MM.1S (cell line): ENCODE measurements around the gene APOA5.

Experiments
- DNase-seq: peaks from one replicate; pipeline ENCODE4 v3.0.0-alpha.2; 2015
- H2AFZ ChIP-seq: fragments of 300-600 bp; sonication (generic); 2 replicates; pipeline ENCODE4 v1.6.0; 2016; ENCODE audit warnings: antibody characterized with exemption, low read length
- H3F3A ChIP-seq: fragments of 300-600 bp; sonication (generic); 2 replicates; pipeline ENCODE4 v1.6.1; 2016; ENCODE audit warnings: mild to moderate bottlenecking, antibody characterized with exemption, low read length, moderate library complexity, mixed read lengths; ENCODE audit not compliant: insufficient read depth
- H3K27ac ChIP-seq: fragments of 300-600 bp; sonication (generic); 2 replicates; pipeline ENCODE4 v1.5.1; 2016; ENCODE audit warnings: mild to moderate bottlenecking, low read length
- H3K27me3 ChIP-seq: fragments of 300-600 bp; sonication (generic); replicated peaks from 2 replicates; pipeline ENCODE4 v1.6.0; 2016; ENCODE audit warnings: low read length; ENCODE audit not compliant: insufficient read depth
- H3K36me3 ChIP-seq: fragments of 300-600 bp; sonication (generic); replicated peaks from 2 replicates; pipeline ENCODE4 v1.6.1; 2016; ENCODE audit warnings: mild to moderate bottlenecking, low read length, mixed read lengths; ENCODE audit not compliant: insufficient read depth
- H3K4me1 ChIP-seq: fragments of 300-600 bp; sonication (generic); 2 replicates; pipeline ENCODE4 v1.6.1; 2016; ENCODE audit warnings: low read length, mixed read lengths
- H3K4me2 ChIP-seq: fragments of 300-600 bp; sonication (generic); 2 replicates; pipeline ENCODE4 v1.6.0; 2016; ENCODE audit warnings: low read depth, low read length
- H3K4me3 ChIP-seq: fragments of 300-600 bp; sonication (generic); 2 replicates; pipeline ENCODE4 v1.5.1; 2016; ENCODE audit warnings: low read length, mixed read lengths
- H3K79me2 ChIP-seq: fragments of 300-600 bp; sonication (generic); 2 replicates; pipeline ENCODE4 v1.6.1; 2016; ENCODE audit warnings: mixed run types, low read length, mixed read lengths
- H3K9ac ChIP-seq: fragments of 300-600 bp; sonication (generic); 2 replicates; pipeline ENCODE4 v1.6.1; 2016; ENCODE audit warnings: low read length, mixed read lengths
- H3K9me2 ChIP-seq: fragments of 300-600 bp; sonication (generic); replicated peaks from 2 replicates; pipeline ENCODE4 v1.6.1; 2016; ENCODE audit warnings: mild to moderate bottlenecking, low read length, mixed read lengths; ENCODE audit not compliant: insufficient read depth
- H3K9me3 ChIP-seq: fragments of 300-600 bp; sonication (generic); replicated peaks from 2 replicates; pipeline ENCODE4 v1.6.1; 2016; ENCODE audit warnings: mild to moderate bottlenecking, low read length, mixed read lengths; ENCODE audit not compliant: insufficient read depth
- H4K20me1 ChIP-seq: fragments of 300-600 bp; sonication (generic); 2 replicates; pipeline ENCODE4 v1.6.1; 2016; ENCODE audit warnings: mild to moderate bottlenecking, low read length, moderate library complexity, mixed read lengths; ENCODE audit not compliant: insufficient read depth
- EZH2 ChIP-seq: fragments of 300-600 bp; sonication (generic); optimal IDR thresholded peaks from 2 replicates; pipeline ENCODE3; 2017; ENCODE audit warnings: low read depth, mild to moderate bottlenecking, antibody characterized with exemption, low read length, mixed read lengths
- EZH2phosphoT487 ChIP-seq: fragments of 300-600 bp; sonication (generic); IDR thresholded peaks from 2 replicates; pipeline ENCODE4 v1.6.1; 2018; ENCODE audit warnings: antibody characterized with exemption, low read length
- TF ChIP-seq, protein P1 (sequence below): fragments of 300-600 bp; sonication (generic); IDR thresholded peaks from 2 replicates; pipeline ENCODE4 v1.5.1; 2016; ENCODE audit warnings: antibody characterized with exemption, low read length, mixed read lengths

The APOA5 gene

DNA sequence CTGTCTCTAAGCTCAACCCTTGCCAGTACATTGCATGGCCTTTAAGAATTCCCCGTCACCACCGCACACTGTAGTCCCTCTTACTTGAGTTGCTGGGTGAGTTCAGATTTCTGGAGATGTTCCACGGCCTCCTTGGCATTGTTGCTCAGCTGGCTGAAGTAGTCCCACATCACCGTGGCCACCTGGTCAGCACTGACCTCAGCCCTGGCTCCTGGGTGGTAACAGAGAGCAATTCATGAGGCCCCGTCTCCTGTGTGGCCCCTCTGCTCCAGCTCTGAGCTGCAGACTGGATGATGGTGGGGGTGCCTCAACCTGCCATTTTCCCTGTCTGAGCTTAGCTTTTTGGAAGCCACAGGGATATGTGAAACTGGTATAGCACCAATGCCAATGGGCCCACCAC, 30.9 kb upstream of the APOA5 start:
- H2AFZ ChIP-seq = no peak overlapping the region
- no peaks in the 10 kb centered on the region for H3F3A ChIP-seq
- no peaks in the 10 kb centered on the region for H3K79me2 ChIP-seq
- no peak overlapping the region for H3K4me2 ChIP-seq
- no peak overlapping the region for H3K27ac ChIP-seq
- H4K20me1 ChIP-seq = no peaks in the 10 kb centered on the region
- TF ChIP-seq, protein P1, sequence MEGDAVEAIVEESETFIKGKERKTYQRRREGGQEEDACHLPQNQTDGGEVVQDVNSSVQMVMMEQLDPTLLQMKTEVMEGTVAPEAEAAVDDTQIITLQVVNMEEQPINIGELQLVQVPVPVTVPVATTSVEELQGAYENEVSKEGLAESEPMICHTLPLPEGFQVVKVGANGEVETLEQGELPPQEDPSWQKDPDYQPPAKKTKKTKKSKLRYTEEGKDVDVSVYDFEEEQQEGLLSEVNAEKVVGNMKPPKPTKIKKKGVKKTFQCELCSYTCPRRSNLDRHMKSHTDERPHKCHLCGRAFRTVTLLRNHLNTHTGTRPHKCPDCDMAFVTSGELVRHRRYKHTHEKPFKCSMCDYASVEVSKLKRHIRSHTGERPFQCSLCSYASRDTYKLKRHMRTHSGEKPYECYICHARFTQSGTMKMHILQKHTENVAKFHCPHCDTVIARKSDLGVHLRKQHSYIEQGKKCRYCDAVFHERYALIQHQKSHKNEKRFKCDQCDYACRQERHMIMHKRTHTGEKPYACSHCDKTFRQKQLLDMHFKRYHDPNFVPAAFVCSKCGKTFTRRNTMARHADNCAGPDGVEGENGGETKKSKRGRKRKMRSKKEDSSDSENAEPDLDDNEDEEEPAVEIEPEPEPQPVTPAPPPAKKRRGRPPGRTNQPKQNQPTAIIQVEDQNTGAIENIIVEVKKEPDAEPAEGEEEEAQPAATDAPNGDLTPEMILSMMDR = no peak
- TF ChIP-seq EZH2 (no peak), EZH2phosphoT487 (no peak)
- no peak for DNase-seq
- H3K9me2 ChIP-seq = no peaks in the 10 kb centered on the region
- H3K9ac ChIP-seq = no peak overlapping the region
- no peaks in the 10 kb centered on the region for H3K27me3 ChIP-seq
- no peaks in the 10 kb centered on the region for H3K9me3 ChIP-seq
- no peaks in the 10 kb centered on the region for H3K36me3 ChIP-seq
- no peaks in the 10 kb centered on the region for H3K4me1 ChIP-seq
- H3K4me3 ChIP-seq = no peak overlapping the region

DNA sequence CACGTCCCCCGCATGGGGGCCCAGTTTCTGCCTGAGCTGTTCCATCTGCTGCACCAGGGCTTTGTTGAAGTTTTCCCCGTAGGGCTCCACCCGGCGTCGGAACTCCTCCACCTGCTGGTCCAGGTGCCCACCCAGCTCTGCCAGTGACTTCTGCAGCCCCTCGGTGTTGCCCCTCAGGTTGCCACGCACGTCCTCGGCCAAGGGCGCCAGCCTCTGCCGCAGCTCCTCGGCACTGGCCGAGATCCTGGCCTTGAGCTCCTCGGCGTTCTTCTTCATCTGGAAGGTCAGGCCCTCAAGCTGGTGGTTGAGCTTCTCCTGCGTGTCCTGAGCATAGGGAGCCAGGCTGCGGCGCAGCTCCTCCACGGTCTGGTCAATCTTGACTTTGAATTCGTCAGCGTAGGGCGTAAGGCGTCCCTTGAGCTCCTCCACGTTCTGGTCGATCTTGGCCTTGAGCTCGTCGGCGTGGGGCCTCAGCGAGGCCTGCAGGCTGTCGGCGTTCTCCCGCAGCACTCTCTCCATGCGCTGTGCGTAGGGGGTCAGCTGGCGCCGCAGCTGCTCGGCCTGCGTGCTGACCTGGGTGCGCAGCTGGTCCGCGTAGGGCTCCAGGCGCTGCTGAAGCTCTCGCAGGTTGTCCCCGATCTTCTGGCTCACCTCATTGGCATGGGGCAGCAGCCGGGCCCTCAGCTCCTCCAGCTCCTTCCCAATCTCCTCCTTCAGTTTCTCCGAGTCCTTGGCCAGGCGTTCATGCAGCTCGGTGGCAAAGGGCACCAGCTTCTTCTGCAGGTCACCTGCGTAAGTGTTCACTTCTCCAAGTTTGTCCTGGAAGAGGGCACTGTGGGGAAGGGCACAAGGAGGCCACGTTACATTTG, 29.6 kb upstream of the APOA5 start:
- Histone ChIP-seq H3K9me2 (no peaks in the 10 kb centered on the region), H3K36me3 (no peaks in the 10 kb centered on the region), H3K4me3 (no peak overlapping the region), H3K9ac (no peak overlapping the region), H3K9me3 (no peaks in the 10 kb centered on the region), H3F3A (no peaks in the 10 kb centered on the region), H2AFZ (no peak overlapping the region), H3K79me2 (no peaks in the 10 kb centered on the region), H3K27ac (no peak overlapping the region), H4K20me1 (no peaks in the 10 kb centered on the region), H3K27me3 (no peaks in the 10 kb centered on the region), H3K4me1 (no peaks in the 10 kb centered on the region), H3K4me2 (no peak overlapping the region)
- TF ChIP-seq EZH2 (no peak), EZH2phosphoT487 (no peak)
- TF ChIP-seq, protein P1 = no peak
- DNase-seq = no peak

DNA sequence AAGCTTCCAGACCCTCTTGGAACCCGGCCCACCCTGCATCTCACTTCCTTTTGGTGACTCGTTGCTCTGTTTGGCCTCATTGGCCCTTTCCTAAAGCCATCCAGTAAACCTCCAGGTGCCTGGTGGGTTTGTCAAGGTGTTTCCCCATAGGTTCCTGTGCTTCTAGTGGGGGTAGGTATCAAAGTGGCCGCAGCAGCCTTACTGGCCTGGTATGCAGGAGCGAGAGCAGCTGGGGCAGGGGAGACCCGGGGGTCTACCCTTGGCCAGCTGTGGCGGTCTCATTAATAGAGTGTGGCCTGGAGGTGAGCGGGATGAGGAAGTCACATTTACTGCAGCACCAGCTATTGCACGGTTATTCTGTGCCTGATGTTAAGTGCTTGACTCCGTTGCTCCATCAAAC, 27.4 kb upstream of the APOA5 start:
- no peaks in the 10 kb centered on the region for H3K9me2 ChIP-seq
- no peaks in the 10 kb centered on the region for H3F3A ChIP-seq
- no peak overlapping the region for H3K27ac ChIP-seq
- no peaks in the 10 kb centered on the region for H3K4me1 ChIP-seq
- no peaks in the 10 kb centered on the region for H3K79me2 ChIP-seq
- H3K36me3 ChIP-seq = no peaks in the 10 kb centered on the region
- no peaks in the 10 kb centered on the region for H3K9me3 ChIP-seq
- no peak overlapping the region for H3K9ac ChIP-seq
- no peaks in the 10 kb centered on the region for H3K27me3 ChIP-seq
- H3K4me2 ChIP-seq = no peak overlapping the region
- no peak overlapping the region for H3K4me3 ChIP-seq
- H4K20me1 ChIP-seq = no peaks in the 10 kb centered on the region
- no peak overlapping the region for H2AFZ ChIP-seq
- no peak for DNase-seq
- no peak for TF ChIP-seq EZH2
- TF ChIP-seq, protein P1 = no peak
- no peak for TF ChIP-seq EZH2phosphoT487
